Glomerular endothelial cell (primary cell): ENCODE data around the gene RIPPLY3. TPM values are rescaled to one million over a fixed set of nuclear protein-coding genes. Genes with fewer than 3 reads are reported as not detected.
"Not testable (repeated sequence)": the region's sequence is repeated elsewhere in the genome, so short reads cannot be mapped to it uniquely, and the experiment has no call there.

Experiments
- DNase-seq: peaks from one replicate; pipeline ENCODE4 v3.0.0-alpha.2; 2011; ENCODE audit warnings: low read depth, low spot score; ENCODE audit errors: extremely low read depth
- total RNA-seq: library from RNA; depleted of rRNA; stranded (reverse); fragments of >200 nt; gene quantifications from 2 replicates; pipeline ENCODE4 v1.2.3, GENCODE V29; 2015

The RIPPLY3 gene
- total RNA-seq, 1 donor from 2014 or later: not detected

GRCh38 chr21:36980280-36981048 lies 26.0 kb upstream of the RIPPLY3 start:
- DNase-seq: no peak

GRCh38 chr21:36981049-36981391 lies 25.5 kb upstream of the RIPPLY3 start:
- DNase-seq: no peak

GRCh38 chr21:36981977-36982700 lies 24.4 kb upstream of the RIPPLY3 start:
- no peak for DNase-seq

- no peak for DNase-seq
Measured at GRCh38 chr21:36985751-36986594, 20.5 kb upstream of the RIPPLY3 start.

GRCh38 chr21:36987845-36988244 lies 18.7 kb upstream of the RIPPLY3 start:
- no peak for DNase-seq

- DNase-seq: no peak
Measured at GRCh38 chr21:36988536-36988935, 18.0 kb upstream of the RIPPLY3 start.

GRCh38 chr21:36989199-36989698 lies 17.3 kb upstream of the RIPPLY3 start:
- not testable (repeated sequence) for DNase-seq

- DNase-seq: no peak
Measured at GRCh38 chr21:36989699-36990507, 16.6 kb upstream of the RIPPLY3 start.

GRCh38 chr21:36990508-36991205 lies 15.8 kb upstream of the RIPPLY3 start:
- DNase-seq: no peak

GRCh38 chr21:36992671-36993070 lies 13.8 kb upstream of the RIPPLY3 start:
- DNase-seq: no peak

GRCh38 chr21:36994501-36995158 lies 11.9 kb upstream of the RIPPLY3 start:
- DNase-seq: no peak

GRCh38 chr21:36995285-36995684 lies 11.2 kb upstream of the RIPPLY3 start:
- DNase-seq: not testable (repeated sequence)

GRCh38 chr21:36999131-36999898 lies 7.2 kb upstream of the RIPPLY3 start:
- no peak for DNase-seq

GRCh38 chr21:37000381-37000780 lies 6.1 kb upstream of the RIPPLY3 start:
- DNase-seq: no peak

- no peak for DNase-seq
Measured at GRCh38 chr21:37001441-37001840, 5.1 kb upstream of the RIPPLY3 start.

GRCh38 chr21:37002851-37003250 lies 3.7 kb upstream of the RIPPLY3 start:
- DNase-seq: not testable (repeated sequence)

GRCh38 chr21:37003917-37004316 lies 2.6 kb upstream of the RIPPLY3 start:
- DNase-seq: not testable (repeated sequence)
